ENCODE results near the gene ATP8A2. TPM values are rescaled to one million over a fixed set of nuclear protein-coding genes. Genes with fewer than 3 reads are reported as not detected.

The ATP8A2 gene
- total and polyA plus RNA-seq, 10 of the 15 experiments (the other 5 are each of a cell fraction or from before 2014, with no cell fraction given) = 0.01 to 0.04 (median 0.04) TPM; not detected in 7

GRCh38 chr13:25827831-25828465 is 456.2 kb downstream of the ATP8A2 start (continued):
- no peak for TF ChIP-seq ZNF592 (IDR thresholded peaks at IDR 0.05)
- no peak for TF ChIP-seq TARDBP (IDR thresholded peaks at IDR 0.05; ENCODE audit: borderline replicate concordance)
- no peak for TF ChIP-seq RAD51 (IDR thresholded peaks at IDR 0.05)

- no peak overlapping the region for H3K27ac ChIP-seq (ENCODE audit: control insufficient read depth, insufficient read depth)
- BruUV-seq (replicated peaks) = no TSS peak
- no peaks in the 10 kb centered on the region for H3K27me3 ChIP-seq (replicated peaks in 1 of 2; ENCODE audit: control insufficient read depth in 2 of 2, insufficient read depth in 2 of 2, low read length in 1 of 2)
- H3K9ac ChIP-seq (ENCODE audit: control insufficient read depth, insufficient read depth, low read length) = no peak overlapping the region
- no peaks in the 10 kb centered on the region for H3K79me2 ChIP-seq (ENCODE audit: control insufficient read depth, insufficient read depth, low read length)
- POLR2A ChIA-PET = no interaction called here
- CTCF ChIA-PET = no interaction called here
- in situ Hi-C loops (cut with MboI) = loop anchor here (10.0 kb wide), 1 partner anchor 61 kb away; no protein-coding TSS in a partner anchor
- ATAC-seq (no peak), FAIRE-seq (no peak), DNase-seq (ENCODE audit: low read depth, low spot score) (no peak)
- no peaks in the 10 kb centered on the region; a peak in 1 of 4 replicates for H3K36me3 ChIP-seq (ENCODE audit: control insufficient read depth in 2 of 2, insufficient read depth in 2 of 2, low read length in 1 of 2)
- H3K4me2 ChIP-seq (ENCODE audit: control insufficient read depth, insufficient read depth) = no peak overlapping the region
- no peaks in the 10 kb centered on the region for H4K20me1 ChIP-seq (ENCODE audit: control insufficient read depth, insufficient read depth)
- SMC1A ChIA-PET (ENCODE audit: uncharacterized antibody, unreplicated experiment) = no interaction called here
- no peaks in the 10 kb centered on the region for H3K4me1 ChIP-seq (ENCODE audit: control insufficient read depth, insufficient read depth, low read length)
- H3K9me3 ChIP-seq (replicated peaks; ENCODE audit: control insufficient read depth, insufficient read depth, low read length) = no peaks in the 10 kb centered on the region
- intact Hi-C loops (cut with micrococcal nuclease; ENCODE audit: unreplicated experiment) = no loop called here
- TF ChIP-seq EGR1 (IDR thresholded peaks at IDR 0.05; ENCODE audit: borderline replicate concordance in 1 of 2, low read depth in 2 of 2, low read length in 2 of 2) = no peak
- TF ChIP-seq PAX5 (IDR thresholded peaks at IDR 0.05; ENCODE audit: borderline replicate concordance, low read depth, low read length) = no peak
- TF ChIP-seq NFYA (IDR thresholded peaks at IDR 0.05; ENCODE audit: borderline replicate concordance, low read depth, low read length) = no peak
- no peak for TF ChIP-seq TAF1 (IDR thresholded peaks at IDR 0.05; ENCODE audit: borderline replicate concordance, low read depth, low read length)
- no peak for TF ChIP-seq JUND (IDR thresholded peaks at IDR 0.05; ENCODE audit: low read depth, low read length)
- TF ChIP-seq LARP7 (IDR thresholded peaks at IDR 0.05) = no peak
- TF ChIP-seq IRF3 (IDR thresholded peaks at IDR 0.05) = no peak
- no peak for TF ChIP-seq ZZZ3 (IDR thresholded peaks at IDR 0.05; ENCODE audit: control insufficient read depth, insufficient read length, low read depth)
- TF ChIP-seq CTCF (IDR thresholded peaks at IDR 0.05 in 2 of 3, conservative IDR thresholded peaks at IDR 0.05 in 1 of 3; ENCODE audit: control insufficient read depth in 2 of 3, extremely low read depth in 1 of 3, insufficient read depth in 1 of 3, low read depth in 3 of 3, low read length in 3 of 3) = no peak
- TF ChIP-seq USF2 (IDR thresholded peaks at IDR 0.05; ENCODE audit: borderline replicate concordance, low read depth, low read length) = no peak
- no peak for TF ChIP-seq SRF (IDR thresholded peaks at IDR 0.05; ENCODE audit: low read depth in 2 of 2, low read length in 2 of 2)
- H3K4me3 ChIP-seq = no peak overlapping the region
- WGBS (ENCODE audit: insufficient coverage, insufficient replicate concordance, low lambda C conversion rate, missing lambda C conversion rate) = 32% methylated on average over 1 of the region's 1 CpG
- RAD21 ChIA-PET (ENCODE audit: unreplicated experiment) = no interaction called here
- H2AFZ ChIP-seq (ENCODE audit: control insufficient read depth, low read depth, low read length) = no peak overlapping the region
Measured at GRCh38 chr13:25833761-25834160, 462.0 kb downstream of the ATP8A2 start.

Measured in GM12878 (cell line).